ENCODE results near the gene SHC1.
"Not testable (repeated sequence)": the region's sequence is repeated elsewhere in the genome, so short reads cannot be mapped to it uniquely, and the experiment has no call there.

SHC1 gene

DNA sequence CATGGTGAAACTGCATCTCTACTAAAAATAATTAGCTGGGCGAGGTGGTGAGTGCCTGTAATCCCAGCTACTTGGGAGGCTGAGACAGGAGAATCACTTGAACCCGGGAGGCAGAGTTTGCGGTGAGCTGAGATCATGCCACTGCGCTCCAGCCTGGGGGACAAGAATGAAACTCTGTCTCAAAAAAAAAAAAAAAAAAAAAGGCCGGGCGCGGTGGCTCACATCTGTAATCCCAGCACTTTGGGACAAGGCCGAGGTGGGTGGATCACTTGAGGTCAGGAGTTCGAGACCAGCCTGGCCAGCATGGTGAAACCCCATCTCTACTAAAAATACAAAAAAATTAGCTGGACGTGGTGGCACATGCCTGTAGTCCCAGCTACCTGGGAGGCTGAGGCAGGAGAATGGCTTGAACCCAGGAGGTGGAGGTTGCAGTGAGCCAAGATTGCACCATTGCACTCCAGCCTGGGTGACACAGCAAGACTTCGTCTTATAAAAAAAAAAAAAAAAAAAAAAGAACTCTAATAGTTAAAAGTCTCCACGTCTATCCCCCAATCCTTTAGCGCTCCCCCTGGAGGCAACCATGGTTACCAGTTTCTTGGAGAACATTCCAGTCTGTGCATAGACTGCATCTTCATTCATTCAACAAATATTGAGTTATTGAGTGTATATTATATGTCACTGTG lies 24.9 kb upstream of the SHC1 start:
- not testable (repeated sequence) for DNase-seq (ENCODE audit: low read depth)

DNA sequence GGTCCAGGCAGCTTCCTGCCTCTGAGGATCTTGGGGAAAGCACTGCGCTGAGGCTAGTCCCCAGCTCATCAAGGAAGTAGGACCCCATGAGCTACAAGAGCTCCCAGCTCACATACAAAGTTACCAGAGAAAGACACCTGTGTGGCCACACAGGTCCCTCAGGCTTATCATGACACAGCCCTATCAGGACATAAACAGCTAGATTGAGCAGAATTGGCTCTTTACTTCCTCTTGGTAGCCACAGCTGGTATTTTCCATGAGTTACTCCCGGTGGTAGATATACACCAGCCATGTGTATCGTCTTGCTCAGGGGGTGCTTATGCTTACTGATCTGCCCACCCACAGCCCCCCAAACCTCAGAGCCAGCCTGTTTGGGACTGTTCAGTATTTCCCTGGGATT lies 24.0 kb upstream of the SHC1 start:
- DNase-seq (ENCODE audit: low read depth), result no peak

DNA sequence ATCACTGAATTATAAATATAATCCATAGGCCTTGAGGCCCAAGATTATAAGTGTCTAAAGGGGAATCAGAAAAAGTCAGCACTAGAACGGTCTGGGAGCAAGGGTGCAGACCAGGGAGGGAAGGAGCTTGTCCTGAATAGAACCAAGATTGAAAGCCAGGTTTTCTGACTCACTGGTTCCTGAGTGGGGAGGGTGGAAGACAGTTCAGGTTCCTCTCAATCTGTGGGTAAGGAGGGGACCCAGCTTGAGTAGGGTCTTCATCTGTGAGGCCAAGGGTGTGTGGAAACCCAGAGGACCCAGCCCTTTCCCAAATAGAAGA lies 23.7 kb upstream of the SHC1 start:
- no peak for DNase-seq (ENCODE audit: low read depth)

DNA sequence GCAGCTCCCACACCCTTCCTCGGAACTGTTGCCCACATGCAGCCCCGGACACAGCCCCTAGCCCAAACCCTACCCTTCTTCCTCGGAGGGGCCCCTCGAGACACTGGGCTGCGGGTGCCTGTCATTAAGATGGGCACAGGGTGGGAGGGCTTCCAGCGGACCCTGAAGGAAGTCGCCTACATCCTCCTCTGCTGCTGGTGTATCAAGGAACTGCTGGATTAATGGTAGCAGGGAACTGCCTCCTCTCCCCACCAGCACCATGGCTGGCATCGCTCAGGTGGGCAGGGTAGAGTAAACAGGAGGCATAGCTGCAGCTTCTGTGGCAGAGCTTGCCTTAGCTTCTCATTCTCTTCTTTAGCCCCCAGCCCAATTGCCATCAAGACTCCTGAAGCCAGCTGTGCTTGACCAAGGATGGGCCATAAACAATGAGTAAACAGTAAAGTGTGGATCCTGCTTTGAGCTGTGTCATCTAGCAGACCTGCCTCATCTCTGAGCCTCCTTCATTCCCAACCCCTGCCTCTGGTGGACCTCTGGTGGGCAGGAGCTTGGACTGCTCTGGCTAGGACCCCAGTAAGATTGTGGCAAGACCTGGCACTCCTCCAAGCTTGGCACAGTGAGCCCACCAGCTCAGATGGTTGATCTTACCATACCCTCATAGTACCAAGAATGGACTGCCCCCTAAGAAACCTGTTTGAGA lies 23.2 kb upstream of the SHC1 start, which contains the start of gene LENEP:
LENEP (plus strand) TSS at position 15 of the 697 bp plus-strand sequence; CDS start at position 37, 22 bp downstream.
- no peak for DNase-seq (ENCODE audit: low read depth)

DNA sequence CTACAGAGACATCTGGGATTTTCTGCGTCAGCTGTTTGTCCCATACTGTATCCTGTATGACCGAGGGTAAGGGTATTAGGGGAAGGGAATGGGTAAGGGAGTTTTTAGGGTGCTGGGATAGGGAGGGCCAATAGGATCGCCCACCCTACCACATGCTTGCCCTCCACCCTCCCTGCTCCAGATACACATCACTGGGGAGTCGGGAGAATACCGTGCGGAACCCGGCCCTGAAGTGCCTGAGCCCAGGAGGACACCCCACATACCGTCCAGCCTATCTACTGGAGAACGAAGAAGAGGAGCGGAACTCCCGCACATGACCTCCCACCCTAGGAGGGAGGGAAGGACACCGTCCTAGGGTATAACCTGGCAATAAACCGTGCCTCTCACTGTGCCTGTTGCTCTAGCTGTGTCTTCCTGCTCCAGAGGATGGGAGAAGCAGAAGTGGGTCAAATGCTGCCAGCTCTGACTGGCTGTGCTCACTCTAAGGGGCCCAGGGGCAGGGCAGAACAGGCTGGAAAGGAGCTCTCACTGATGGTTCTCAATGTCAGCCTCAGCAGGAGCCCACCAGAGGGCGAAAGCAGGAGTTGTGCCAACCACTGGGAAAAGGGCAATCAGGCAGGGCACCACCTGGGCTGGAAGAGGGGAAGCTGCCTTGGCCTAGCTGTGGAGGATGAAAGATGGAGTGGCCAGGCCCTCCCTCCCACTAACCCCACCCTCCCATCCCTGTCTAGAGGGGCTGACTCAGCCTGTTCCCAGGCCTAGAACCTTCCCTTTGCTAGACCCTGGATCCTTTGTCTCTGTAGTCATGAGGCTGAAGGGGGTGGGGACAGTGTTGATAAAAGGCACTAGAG lies 22.4 kb upstream of the SHC1 start:
- no peak for DNase-seq (ENCODE audit: low read depth)

DNA sequence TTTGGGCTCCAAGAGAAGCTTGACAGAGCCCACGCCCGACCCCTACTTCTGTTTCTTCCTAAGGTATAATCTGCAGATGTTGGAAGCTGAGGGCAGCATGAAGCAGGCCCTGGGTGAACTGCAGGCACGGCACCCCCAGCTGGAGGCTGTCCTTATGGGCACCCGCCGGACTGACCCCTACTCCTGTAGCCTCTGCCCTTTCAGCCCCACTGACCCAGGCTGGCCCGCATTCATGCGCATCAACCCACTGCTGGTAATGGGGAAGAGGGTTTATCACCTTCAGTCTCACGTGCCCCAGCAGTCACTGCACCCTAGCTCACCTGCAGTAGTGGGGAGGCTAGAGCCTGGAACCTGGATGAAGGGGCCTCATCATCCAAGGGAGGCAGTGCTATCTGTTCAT lies 19.7 kb upstream of the SHC1 start:
- DNase-seq (ENCODE audit: low read depth), result no peak

DNA sequence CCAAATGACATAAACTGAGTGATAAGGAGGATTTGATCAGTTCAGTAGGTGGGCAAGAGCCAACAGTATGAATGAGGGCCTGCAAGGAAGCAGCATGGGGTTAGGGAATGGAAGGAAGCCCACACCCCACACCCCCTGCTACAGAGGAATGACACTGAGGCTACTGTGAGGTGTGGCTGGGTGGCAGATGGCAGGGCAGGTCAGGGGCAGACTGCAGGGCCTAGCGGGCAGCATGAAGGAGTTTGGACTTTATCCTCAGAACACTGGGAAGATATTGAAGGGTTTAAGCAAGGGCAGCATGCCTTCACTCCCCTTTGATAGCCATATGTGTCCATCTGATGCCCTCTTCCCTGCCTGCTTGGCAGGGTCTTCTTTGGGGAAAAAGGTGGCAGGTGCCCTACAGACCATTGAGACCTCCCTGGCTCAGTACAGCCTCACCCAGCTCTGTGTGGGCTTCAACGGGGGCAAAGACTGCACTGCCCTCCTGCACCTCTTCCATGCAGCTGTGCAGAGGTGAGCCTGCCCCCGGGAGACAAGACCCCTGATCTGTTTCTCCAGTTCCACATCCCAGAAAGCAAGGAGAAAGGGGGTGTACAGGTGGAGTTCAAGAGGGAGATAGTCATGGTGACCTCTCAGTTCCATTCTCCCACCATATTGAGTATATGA lies 18.8 kb upstream of the SHC1 start:
- no peak for DNase-seq (ENCODE audit: low read depth)

DNA sequence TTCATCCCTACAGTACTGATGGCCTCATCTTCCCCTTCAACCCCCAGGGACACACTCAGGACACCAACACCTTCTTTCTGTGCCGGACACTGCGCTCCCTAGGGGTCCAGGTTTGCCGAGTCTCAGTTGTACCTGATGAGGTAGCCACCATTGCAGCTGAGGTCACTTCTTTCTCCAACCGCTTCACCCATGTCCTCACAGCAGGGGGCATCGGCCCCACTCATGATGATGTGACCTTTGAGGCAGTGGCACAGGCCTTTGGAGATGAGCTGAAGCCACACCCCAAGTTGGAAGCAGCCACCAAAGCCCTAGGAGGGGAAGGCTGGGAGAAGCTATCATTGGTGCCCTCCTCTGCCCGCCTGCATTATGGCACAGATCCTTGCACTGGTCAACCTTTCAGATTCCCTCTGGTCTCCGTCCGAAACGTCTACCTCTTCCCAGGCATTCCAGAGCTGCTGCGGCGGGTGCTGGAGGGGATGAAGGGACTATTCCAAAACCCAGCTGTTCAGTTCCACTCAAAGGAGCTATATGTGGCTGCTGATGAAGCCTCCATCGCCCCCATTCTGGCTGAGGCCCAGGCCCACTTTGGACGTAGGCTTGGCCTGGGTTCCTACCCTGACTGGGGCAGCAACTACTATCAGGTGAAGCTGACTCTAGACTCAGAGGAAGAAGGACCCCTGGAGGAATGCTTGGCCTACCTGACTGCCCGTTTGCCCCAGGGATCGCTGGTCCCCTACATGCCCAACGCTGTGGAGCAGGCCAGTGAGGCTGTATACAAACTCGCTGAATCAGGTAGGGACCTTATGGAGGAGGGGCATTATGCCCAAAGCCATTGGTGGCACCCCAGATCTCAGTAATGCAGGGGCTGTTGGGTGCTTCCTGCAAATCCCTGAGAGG lies 17.8 kb upstream of the SHC1 start:
- DNase-seq (ENCODE audit: low read depth), result no peak

DNA sequence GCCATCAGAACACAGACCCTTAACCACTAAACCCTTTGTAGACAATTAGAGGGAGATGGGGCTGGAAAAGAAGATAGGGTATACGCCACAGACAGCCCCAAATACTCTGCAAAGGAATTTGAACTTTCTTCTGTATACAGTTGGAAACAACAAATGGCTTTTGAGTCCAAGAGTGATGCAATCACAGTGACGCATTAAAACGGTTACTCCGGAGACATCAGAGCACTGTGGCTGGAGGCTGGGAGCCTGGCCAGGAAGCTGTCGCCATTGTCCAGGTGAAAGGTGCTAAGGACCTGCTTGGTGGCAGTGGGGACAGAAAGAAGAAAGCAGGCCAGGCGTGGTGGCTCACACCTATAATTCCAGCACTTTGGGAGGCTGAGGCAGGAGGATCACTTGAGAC lies 16.8 kb upstream of the SHC1 start:
- no peak for DNase-seq (ENCODE audit: low read depth)

DNA sequence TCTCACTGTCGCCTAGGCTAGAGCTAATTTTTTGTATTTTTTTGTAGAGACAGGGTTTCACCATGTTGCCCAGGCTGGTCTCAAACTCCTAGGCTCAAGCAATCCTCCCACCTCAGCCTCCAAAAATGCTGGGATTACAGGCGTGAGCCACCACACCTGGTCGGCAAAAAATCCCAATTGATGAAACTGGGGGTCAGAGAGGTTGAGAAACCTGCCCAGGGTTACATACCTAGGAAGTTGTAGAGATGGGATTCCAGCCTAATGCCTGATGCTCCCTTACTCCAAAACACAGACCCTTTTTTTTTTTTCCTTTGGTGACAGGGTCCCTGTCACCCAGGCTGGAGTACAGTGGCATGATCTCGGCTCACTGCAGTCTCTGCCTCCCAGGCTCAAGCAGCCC lies 16.2 kb upstream of the SHC1 start:
- not testable (repeated sequence) for DNase-seq (ENCODE audit: low read depth)

DNA sequence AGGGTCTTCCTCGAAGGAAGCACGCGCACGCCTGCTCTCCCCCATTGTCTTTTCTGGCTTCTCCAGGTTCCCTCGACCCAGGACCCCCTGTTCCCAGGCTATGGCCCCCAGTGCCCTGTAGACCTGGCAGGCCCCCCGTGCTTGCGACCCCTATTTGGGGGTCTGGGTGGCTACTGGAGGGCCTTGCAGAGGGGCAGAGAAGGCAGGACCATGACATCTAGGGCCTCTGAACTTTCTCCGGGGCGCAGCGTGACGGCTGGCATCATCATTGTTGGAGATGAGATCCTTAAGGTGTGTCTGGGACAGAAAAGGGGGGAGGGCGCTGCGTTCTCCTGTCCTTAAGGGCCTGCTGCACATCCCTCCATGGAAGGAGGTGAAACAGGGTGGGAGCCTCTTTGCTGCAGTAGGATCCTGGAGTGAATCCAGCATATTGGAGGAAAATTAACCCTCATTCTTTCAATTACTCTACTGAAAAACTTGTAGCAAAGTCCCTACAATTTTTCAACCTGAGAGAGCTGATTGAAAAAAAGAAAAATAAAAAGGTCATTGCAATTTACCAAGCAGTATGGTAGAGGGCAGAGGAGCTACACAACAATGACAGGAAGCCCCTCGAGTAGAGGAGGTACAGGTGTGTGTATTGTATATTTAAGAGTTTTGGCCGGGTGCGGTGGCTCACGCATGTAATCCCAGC lies 13.4 kb upstream of the SHC1 start:
- no peak for DNase-seq (ENCODE audit: low read depth)

DNA sequence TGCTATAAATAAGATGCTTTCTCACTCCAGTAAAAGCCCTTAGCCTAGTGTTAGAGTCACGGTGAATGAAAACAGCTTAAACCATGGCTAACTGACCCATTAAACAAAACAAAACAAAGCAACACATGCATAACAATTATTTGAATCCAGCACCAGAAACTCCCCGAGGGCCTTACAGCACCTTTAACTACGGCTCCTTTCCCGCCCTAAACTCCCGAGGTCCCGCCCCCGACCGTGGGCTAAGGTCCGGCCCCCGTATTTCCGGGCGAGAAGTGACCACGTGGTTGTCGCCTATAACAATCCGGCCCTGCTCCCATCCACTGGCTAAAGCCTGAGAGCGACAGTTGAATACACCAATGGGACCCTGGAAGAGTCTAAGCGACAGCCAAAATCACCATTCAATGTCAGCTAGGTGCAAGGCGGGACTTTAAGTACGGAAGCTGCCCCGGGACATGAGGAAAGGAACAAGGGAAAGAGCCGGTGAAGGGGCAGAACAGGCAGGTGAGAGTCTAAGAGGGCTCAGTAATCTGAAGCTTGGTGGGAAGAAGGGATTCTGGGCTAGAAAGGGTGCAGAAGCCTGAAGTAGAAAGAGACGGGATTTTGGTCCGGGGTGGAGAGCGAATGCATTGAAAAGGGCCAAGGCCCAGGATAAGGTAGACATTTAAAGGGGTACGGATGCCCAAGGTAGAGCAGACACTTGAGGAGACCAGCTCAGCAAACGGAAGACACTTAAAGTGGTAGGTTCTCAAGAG lies 12.5 kb upstream of the SHC1 start, which contains the start of gene FLAD1:
FLAD1 (plus strand) TSS at position 448 of the 752 bp plus-strand sequence. CDS start 351 bp downstream, outside the sequence.
- peak; percentile 98 for DNase-seq (ENCODE audit: low read depth)

DNA sequence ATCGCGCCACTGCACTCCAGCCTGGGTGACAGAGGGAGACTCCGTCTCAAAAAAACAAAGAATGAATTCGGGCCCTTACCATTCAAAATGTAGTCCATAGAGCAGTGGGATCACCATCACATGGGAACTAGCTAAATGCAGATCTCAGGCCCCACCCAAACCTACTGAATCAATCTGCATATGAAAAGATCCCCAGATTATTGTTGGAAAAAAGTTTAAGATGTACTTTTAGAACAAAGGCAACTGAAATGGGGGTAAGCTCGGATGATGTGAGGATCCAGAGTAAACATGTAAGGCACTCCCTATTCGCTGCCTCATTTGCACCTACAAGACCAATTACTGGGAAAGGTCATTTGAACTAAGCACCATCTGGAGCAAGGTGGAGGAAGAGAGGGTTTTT lies 11.8 kb upstream of the SHC1 start:
- DNase-seq (ENCODE audit: low read depth), result no peak

DNA sequence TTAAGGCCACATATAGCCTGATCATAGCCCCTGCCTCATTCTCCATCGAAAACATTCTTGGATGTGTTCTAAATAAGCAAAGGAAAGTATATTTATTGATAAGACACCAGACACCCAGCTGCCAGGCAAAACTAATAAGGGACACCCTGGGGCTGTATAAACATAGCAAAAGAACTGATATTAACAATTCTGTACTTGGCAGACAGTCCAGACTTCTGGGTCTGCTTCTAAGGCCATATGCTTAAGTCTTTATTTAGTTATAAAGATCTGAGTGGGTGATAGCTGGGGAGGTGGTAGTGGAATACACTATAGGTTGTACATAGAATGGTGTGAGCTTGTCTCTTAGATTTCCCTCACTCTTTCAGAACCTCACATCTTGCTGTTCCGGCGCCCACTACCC lies 7.8 kb upstream of the SHC1 start:
- DNase-seq (ENCODE audit: low read depth), result no peak

DNA sequence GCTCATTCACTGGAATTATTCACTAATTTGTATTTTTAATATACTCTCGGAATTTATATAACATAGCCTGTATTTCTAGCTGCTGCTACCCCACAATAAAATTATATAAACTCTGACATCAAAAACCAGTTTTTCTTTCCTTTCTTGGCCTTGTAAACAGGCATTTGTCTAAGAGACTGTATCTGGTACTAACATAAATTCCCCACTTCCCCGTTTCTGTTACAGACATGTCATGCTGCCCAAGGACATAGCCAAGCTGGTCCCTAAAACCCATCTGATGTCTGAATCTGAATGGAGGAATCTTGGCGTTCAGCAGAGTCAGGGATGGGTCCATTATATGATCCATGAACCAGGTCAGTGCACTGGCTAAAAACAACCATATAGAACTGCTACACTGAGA lies 7.2 kb upstream of the SHC1 start:
- not testable (repeated sequence) for DNase-seq (ENCODE audit: low read depth)

DNA sequence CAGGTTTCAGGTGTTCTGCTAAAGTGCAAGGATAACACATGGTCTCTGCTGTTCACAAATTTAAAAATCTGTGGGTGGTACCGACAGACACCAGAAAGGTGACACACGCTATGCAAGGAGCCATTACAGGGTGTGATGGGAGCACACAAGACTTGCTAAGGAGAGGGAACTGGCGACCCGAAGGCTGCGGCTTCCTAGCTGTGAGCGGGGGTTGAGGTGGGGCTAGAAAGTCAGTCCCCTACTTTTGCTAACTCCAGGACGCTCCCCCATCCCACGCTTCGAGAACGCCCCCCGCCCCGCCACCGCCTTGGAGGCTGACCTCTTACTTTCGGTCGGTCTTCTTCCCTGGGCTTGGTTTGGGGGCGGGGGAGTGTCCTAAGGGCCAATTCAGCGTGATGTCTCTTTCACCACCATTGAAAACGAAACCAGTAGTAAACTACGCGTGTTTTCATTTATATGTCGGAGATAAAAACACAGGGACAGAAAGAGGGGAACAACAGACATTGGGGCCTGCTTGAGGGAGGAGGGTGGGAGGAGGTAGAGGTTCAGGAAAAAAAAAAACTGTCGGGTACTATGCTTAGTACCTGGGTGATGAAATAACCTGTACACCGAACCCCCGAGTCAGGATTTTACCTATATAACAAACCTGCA lies 5.0 kb upstream of the SHC1 start:
- no peak for DNase-seq (ENCODE audit: low read depth)

DNA sequence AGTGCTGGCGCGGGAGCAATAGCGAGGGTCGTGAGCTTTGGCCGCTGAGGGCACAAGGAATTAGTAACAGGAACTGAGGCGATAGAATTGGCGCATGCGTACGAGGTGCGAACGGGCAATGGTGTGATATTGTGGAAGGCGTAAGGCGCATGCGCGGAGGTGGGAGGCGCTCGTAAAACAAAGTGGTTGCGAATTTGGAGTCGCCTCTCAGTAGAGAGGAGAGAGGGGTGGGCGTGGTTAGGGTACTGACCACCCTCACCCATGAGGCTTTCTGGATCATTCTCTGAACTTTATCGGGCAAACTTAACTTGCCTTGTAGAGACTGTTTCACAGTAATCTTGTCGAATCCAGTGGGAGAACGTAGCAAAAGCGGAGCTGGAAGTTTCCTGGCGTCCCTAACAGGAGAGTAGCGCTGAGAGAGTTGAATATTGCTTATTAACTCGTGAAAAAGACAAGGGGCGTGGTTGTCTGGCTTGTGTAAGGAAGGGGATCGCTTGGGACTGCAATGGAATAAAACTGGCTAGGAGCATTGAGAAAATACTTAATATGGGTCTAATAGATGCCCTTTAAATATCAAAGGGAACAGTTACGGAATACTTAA lies 4.4 kb upstream of the SHC1 start:
- peak; percentile 93 for DNase-seq (ENCODE audit: low read depth)

DNA sequence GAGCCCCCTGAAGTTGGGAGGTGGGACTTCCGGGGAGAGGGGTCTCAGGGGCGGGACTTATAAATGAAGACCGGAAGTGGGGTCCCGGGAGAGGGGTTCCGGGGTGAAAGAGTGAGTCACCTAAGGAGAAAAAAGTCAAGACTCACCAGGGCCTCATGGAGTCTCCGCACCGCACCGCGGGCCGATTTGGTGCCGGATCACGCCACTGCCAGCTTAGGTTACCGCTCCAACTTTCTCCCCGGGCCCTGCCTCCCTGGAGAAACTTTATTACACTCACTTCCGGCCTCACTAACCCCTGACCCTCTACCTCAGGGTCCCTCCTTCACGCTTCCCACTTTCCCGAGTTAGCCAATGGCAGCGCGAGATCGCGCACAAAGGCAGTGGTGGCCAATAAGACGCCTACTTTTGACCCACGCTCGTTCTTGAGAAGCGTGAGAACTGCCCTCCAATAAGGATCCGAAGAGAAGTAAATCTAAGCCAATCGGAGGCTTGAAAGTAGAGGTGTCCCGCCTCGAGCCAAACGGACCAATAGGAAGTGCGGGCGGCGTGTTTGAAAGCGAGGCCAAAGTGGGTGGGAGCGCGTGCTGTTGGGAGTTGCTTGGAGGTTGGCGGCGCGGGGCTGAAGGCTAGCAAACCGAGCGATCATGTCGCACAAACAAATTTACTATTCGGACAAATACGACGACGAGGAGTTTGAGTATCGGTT lies 3.7 kb upstream of the SHC1 start, which contains the start of gene CKS1B:
CKS1B (plus strand) TSS at position 580 of the 706 bp plus-strand sequence; CDS start at position 645, 65 bp downstream.
- DNase-seq (ENCODE audit: low read depth), result peak; percentile 99
